HG03457 (cell line): ENCODE results near the gene TSC1.
"Not testable (repeated sequence)": the region's sequence is repeated elsewhere in the genome, so short reads cannot be mapped to it uniquely, and the experiment has no call there.

Experiments used
- ATAC-seq: cut with Tn5 transposase; IDR thresholded peaks from one replicate; pipeline ENCODE4 v1.9.1; 2021; ENCODE audit warnings: moderate number of reproducible peaks; ENCODE audit not compliant: unreplicated experiment

Gene TSC1

DNA sequence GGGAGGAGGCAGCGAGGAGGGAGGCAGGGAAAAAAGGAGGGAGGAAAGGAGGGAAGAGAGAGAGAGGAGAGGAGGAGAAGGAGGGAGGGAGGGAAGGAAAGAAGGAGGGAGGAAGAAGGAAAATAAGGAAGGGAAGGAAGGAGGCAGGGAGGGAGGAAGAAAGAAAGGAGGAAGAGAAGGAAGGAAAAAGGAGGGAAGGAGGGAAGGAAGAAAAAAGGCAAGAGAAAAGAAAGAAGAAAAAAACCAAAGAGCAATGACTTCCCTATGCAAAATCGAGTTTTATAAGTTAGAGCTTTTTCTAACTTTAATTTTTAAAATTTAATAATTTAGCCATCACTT lies 33.7 kb upstream of the TSC1 start:
- no peak for ATAC-seq

DNA sequence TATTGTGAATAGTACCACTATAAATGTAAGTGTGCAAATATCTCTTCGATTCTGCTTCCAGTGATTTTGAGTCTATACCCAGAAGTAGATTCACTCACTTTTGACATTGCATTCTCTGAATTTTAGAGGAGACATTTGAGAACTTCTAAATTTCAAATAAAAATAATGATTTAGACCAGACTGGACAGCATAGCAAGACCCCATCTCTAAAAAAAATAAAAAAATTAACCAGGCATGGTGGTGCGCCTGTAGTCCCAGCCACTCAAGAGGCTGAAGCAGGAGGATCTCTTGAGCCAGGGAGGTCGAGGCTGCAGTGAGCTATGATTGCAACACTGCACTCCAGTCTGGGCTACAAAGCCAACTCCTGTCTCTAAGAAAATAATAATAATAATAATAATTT lies 32.2 kb upstream of the TSC1 start:
- ATAC-seq, result no peak

DNA sequence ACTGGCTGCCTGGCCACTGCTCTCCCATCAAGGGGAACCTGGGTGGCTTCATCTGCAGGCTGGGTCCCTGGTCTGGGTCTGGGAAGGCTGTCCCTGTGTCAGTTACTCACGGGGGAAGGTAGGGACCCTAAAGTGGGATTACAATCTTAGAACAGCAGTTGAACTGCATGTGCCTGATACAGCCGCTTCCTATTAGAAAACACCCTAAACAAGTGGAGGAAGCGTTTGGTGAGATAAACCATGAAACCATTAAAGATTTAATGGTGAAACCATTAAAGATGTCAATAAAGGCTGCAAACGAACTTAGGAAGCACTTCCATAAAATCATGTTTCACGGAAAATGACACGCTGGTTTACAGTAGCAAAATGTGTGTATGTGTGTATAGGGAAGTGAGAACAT lies 31.5 kb upstream of the TSC1 start:
- no peak for ATAC-seq

DNA sequence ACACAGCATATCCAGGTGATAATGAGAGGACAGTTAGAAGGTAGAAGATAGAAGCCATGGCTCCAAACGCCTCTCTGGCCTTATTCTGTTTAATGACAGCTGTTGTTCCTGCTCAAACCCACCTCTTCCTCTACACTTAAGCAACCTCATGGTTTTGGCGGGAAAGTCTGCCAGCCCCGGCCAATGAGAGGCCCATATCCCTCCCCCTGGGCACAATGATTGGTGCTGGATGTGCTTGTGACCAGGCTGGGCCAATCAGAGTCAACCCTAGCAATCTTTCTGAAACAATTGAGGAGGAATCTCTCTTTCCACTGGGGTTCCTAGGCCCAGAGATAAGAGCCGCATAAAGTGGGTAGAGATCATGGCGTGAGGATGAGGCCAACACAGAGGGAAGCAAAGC lies 29.3 kb upstream of the TSC1 start:
- ATAC-seq, result no peak

- no peak for ATAC-seq
Observed at GRCh38 chr9:132973166-132973565, 28.8 kb upstream of the TSC1 start.

DNA sequence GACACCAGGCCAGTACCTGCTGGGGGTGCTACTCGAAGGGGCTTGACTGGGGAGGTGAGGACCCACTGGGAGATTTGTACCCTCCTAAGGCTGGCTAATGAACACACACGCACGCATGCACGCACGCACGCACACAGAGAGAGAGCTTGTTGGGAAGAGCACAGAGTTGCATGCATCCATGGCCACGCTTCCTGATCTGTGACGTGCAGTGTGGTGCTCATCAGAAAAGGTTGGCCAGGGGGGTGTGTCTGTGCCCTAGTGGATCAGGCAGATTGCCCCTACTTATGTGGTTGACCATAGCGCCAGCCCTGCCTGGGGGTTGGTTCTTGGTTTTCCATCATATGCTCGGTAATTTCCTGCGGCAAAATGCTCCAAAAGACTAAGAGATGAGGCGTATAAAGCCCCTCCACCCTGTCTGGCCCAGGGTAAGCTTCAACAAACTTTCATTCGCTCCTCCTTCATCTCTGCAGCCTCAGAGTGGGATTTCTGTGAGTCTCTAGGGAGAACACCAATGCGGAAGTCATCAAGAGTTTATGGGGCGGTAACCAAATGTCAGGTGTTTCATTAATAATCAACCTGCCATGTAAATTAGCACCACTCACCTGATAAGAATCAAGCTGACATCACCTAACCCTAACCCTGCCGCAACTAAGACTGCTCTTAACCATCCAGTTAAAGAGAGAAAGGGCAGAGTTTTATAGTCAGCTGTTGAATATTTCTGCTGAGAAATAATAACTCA lies 26.1 kb upstream of the TSC1 start:
- no peak for ATAC-seq

- ATAC-seq, result no peak
Observed at GRCh38 chr9:132969783-132970182, 25.4 kb upstream of the TSC1 start.

GRCh38 chr9:132967908-132968307 lies 23.5 kb upstream of the TSC1 start:
- ATAC-seq, result not testable (repeated sequence)

- ATAC-seq, result no peak
Observed at GRCh38 chr9:132965478-132965877, 21.1 kb upstream of the TSC1 start.

- ATAC-seq, result no peak
Observed at GRCh38 chr9:132961002-132961401, 16.6 kb upstream of the TSC1 start.

GRCh38 chr9:132957805-132958204 lies 13.4 kb upstream of the TSC1 start:
- ATAC-seq, result no peak

GRCh38 chr9:132955768-132956167 lies 11.4 kb upstream of the TSC1 start:
- no peak for ATAC-seq

DNA sequence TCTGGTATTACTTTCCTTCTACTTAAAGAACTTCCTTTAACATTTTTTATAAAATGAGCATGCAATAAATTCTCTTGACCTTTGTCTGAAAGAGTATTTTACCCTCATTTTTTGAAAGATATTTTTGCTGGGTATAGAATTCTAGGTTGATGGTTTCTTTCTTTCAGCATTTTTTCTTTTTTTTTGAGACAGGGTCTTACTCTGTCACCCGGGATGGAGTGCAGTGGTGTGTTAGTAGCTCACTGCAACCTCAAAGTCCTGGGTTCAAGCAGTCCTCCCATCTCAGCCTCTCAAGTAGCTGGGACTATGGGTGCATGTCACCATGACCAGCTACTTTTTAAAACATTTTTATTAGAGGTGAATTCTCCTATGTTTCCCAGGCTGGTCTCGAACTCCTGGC lies 10.7 kb upstream of the TSC1 start:
- ATAC-seq, result no peak

GRCh38 chr9:132949709-132950108 lies 5.3 kb upstream of the TSC1 start:
- ATAC-seq, result no peak

GRCh38 chr9:132948482-132949050 lies 4.2 kb upstream of the TSC1 start:
- ATAC-seq, result no peak

- no peak for ATAC-seq
Observed at GRCh38 chr9:132947756-132948155, 3.3 kb upstream of the TSC1 start.

GRCh38 chr9:132946631-132947295 lies 2.3 kb upstream of the TSC1 start:
- no peak for ATAC-seq

DNA sequence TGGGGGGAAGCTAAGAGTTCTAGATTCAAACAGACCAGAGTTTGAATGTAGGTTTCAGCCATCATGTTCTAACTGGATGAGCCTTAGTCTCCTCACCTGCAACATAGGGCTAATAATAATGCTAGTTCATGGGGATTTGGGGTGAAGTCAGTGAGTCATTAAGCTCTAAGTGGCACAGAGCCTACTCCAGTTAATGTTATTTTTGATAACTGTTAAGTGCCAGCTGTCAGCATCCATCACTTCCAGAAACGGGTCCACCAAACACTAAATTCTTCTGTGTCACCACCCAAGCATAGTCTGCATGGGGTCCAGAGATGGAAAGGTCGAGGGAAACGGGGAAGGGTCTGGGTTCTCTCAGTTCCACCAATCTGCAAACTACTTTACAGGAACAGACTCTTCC lies 1.8 kb upstream of the TSC1 start:
- no peak for ATAC-seq

GRCh38 chr9:132945186-132946130 lies 1.0 kb upstream of the TSC1 start:
- no peak for ATAC-seq

GRCh38 chr9:132943651-132944293 lies 644 bp downstream of the TSC1 start:
- ATAC-seq, result peak; percentile 23
